22Rv1 (cell line): Measurements from ENCODE around the gene FKBP15.
"Not testable (repeated sequence)": the region's sequence is repeated elsewhere in the genome, so short reads cannot be mapped to it uniquely, and the experiment has no call there.

Source experiments
- H3K27ac ChIP-seq: fragments of 450-650 bp; 2 replicates; pipeline ENCODE4 v1.5.1; 2017
- CTCF ChIP-seq: fragments of 450-650 bp; IDR thresholded peaks from 2 replicates; pipeline ENCODE4 v1.5.1; 2017; ENCODE audit warnings: mild to moderate bottlenecking
- ZFX ChIP-seq: fragments of 450-650 bp; IDR thresholded peaks from 2 replicates; pipeline ENCODE4 v1.6.1; 2017; ENCODE audit warnings: antibody characterized with exemption, borderline replicate concordance

FKBP15 gene

GRCh38 chr9:113154471-113154870, 66.6 kb downstream of the FKBP15 start:
- H3K27ac ChIP-seq, result no peak overlapping the region
- TF ChIP-seq CTCF, result no peak
- TF ChIP-seq ZFX, result no peak

GRCh38 chr9:113153599-113153998, 67.5 kb downstream of the FKBP15 start:
- TF ChIP-seq CTCF (no peak), ZFX (no peak)
- H3K27ac ChIP-seq, result no peak overlapping the region

GRCh38 chr9:113152699-113153098, 68.4 kb downstream of the FKBP15 start:
- TF ChIP-seq CTCF (no peak; the same call in 1 of the 2 replicates), ZFX (no peak)
- H3K27ac ChIP-seq, result peak overlapping the region; percentile 66; the same call in 1 of the 2 replicates

- TF ChIP-seq ZFX, result no peak
- no peak for TF ChIP-seq CTCF
- H3K27ac ChIP-seq, result peak overlapping the region; percentile 66
Observed at GRCh38 chr9:113151696-113152630, 69.1 kb downstream of the FKBP15 start.

GRCh38 chr9:113150670-113151611, 70.1 kb downstream of the FKBP15 start, which contains the start of gene SLC31A2:
SLC31A2 (plus strand) TSS chr9:113151007; CDS start chr9:113151075, 68 bp downstream.
- no peak for TF ChIP-seq ZFX
- TF ChIP-seq CTCF, result peak; percentile 43
- peak within 1 kb of the TSS; percentile 66 for H3K27ac ChIP-seq

- H3K27ac ChIP-seq, result not testable (repeated sequence)
Observed at GRCh38 chr9:113149561-113149960, 71.5 kb downstream of the FKBP15 start.

GRCh38 chr9:113148781-113149510, 72.1 kb downstream of the FKBP15 start:
- TF ChIP-seq CTCF (no peak), ZFX (no peak)
- no peak overlapping the region for H3K27ac ChIP-seq
